PC-3 (cell line): Measurements from ENCODE around the gene CELA1.

Experiments
- EZH2 ChIP-seq: fragments of 300-600 bp; sonication (generic); IDR thresholded peaks from one replicate; pipeline ENCODE4 v1.6.1; 2017; ENCODE audit warnings: antibody characterized with exemption, mild to moderate bottlenecking, low read length; ENCODE audit not compliant: unreplicated experiment
- EZH2phosphoT487 ChIP-seq: fragments of 300-600 bp; sonication (generic); IDR thresholded peaks from 2 replicates; pipeline ENCODE4 v1.6.1; 2018; ENCODE audit warnings: mild to moderate bottlenecking, antibody characterized with exemption, low read length, borderline replicate concordance
- TF ChIP-seq, protein P1 (sequence below): fragments of 300-600 bp; sonication (generic); conservative IDR thresholded peaks from 2 replicates; pipeline ENCODE4 v1.5.1; 2017; ENCODE audit warnings: antibody characterized with exemption, low read depth, mild to moderate bottlenecking, low read length

DNA sequence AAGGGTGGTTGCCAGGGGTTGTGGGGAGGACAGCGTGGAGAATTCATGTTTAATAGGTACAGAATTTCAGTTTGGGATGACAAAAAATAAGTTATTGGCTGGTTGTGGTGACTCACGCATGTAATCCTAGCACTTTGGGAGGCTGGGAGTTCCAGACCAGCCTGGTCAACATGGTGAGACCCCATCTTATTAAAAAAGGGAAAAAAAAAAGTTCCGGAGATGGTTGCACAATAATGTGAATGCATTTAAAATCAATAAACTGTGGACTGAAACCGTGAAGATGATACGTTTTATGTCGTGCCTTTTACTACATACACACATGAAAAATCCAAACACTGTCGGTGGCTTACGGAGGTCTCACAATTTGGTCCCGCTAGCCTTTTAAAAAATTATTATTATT, 24.2 kb upstream of the CELA1 start:
- TF ChIP-seq, protein P1, sequence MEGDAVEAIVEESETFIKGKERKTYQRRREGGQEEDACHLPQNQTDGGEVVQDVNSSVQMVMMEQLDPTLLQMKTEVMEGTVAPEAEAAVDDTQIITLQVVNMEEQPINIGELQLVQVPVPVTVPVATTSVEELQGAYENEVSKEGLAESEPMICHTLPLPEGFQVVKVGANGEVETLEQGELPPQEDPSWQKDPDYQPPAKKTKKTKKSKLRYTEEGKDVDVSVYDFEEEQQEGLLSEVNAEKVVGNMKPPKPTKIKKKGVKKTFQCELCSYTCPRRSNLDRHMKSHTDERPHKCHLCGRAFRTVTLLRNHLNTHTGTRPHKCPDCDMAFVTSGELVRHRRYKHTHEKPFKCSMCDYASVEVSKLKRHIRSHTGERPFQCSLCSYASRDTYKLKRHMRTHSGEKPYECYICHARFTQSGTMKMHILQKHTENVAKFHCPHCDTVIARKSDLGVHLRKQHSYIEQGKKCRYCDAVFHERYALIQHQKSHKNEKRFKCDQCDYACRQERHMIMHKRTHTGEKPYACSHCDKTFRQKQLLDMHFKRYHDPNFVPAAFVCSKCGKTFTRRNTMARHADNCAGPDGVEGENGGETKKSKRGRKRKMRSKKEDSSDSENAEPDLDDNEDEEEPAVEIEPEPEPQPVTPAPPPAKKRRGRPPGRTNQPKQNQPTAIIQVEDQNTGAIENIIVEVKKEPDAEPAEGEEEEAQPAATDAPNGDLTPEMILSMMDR = no peak
- TF ChIP-seq EZH2 = no peak
- TF ChIP-seq EZH2phosphoT487 = no peak
